Measurements from ENCODE around the gene PLXNB2.
"Not testable (repeated sequence)": the region's sequence is repeated elsewhere in the genome, so short reads cannot be mapped to it uniquely, and the experiment has no call there.

DNA sequence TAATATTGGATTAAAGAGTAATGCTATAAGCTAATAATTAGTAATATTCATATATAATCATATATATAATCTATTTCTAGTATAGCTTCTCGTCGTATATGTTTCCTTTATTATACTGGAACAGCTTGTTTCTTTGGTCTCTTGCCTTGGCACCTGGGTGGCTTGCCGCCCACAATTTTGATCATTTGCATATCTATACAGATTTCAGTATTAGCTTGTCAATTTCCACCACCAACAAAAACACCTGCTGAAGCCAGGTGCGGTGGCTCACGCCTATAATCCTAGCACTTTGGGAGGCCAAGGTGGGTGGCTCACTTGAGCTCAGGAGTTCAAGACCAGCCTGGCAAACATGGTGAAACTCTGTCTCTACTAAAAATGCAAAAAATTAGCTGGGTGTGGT is 27.0 kb upstream of the PLXNB2 start:
- TF ChIP-seq, protein P1, sequence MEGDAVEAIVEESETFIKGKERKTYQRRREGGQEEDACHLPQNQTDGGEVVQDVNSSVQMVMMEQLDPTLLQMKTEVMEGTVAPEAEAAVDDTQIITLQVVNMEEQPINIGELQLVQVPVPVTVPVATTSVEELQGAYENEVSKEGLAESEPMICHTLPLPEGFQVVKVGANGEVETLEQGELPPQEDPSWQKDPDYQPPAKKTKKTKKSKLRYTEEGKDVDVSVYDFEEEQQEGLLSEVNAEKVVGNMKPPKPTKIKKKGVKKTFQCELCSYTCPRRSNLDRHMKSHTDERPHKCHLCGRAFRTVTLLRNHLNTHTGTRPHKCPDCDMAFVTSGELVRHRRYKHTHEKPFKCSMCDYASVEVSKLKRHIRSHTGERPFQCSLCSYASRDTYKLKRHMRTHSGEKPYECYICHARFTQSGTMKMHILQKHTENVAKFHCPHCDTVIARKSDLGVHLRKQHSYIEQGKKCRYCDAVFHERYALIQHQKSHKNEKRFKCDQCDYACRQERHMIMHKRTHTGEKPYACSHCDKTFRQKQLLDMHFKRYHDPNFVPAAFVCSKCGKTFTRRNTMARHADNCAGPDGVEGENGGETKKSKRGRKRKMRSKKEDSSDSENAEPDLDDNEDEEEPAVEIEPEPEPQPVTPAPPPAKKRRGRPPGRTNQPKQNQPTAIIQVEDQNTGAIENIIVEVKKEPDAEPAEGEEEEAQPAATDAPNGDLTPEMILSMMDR (IDR thresholded peaks at IDR 0.05; ENCODE audit: low read depth, low read length, poor library complexity, severe bottlenecking), result not testable (repeated sequence)
- not testable (repeated sequence) for TF ChIP-seq EZH2phosphoT487 (IDR thresholded peaks at IDR 0.05; ENCODE audit: borderline replicate concordance, low read length)
